ENCODE results near the gene USH2A.
A peak's percentile ranks its signal among the peaks of the same experiment; 100 is the strongest.

USH2A gene

GRCh38 chr1:215932558-215932957, 490.7 kb downstream of the USH2A start:
- no peak for TF ChIP-seq RAD21 (IDR thresholded peaks at IDR 0.05; ENCODE audit: low read depth)
- no peak for TF ChIP-seq EP300 (IDR thresholded peaks at IDR 0.05; ENCODE audit: borderline replicate concordance)
- TF ChIP-seq NFIC (IDR thresholded peaks at IDR 0.05): no peak
- no peak for TF ChIP-seq TEAD4 (IDR thresholded peaks at IDR 0.05)
- TF ChIP-seq CEBPB (IDR thresholded peaks at IDR 0.05): no peak
- TF ChIP-seq USF1 (IDR thresholded peaks at IDR 0.05): no peak
- no peak for TF ChIP-seq MAX (IDR thresholded peaks at IDR 0.05)
- TF ChIP-seq CREB1 (IDR thresholded peaks at IDR 0.05; ENCODE audit: low read depth): no peak
- TF ChIP-seq YY1 (IDR thresholded peaks at IDR 0.05; ENCODE audit: low read depth): no peak
- TF ChIP-seq REST (IDR thresholded peaks at IDR 0.05; ENCODE audit: low read depth): no peak
- no peak for TF ChIP-seq TCF12 (IDR thresholded peaks at IDR 0.05; ENCODE audit: low read depth)
- no peak for TF ChIP-seq EGR1 (IDR thresholded peaks at IDR 0.05)

GRCh38 chr1:215926670-215927069, 496.6 kb downstream of the USH2A start:
- TF ChIP-seq YY1 (IDR thresholded peaks at IDR 0.05; ENCODE audit: low read depth): no peak
- TF ChIP-seq MAX (IDR thresholded peaks at IDR 0.05): no peak

GRCh38 chr1:215923129-215923824, 500.0 kb downstream of the USH2A start:
- TF ChIP-seq NFIC (IDR thresholded peaks at IDR 0.05): no peak
- no peak for TF ChIP-seq YY1 (IDR thresholded peaks at IDR 0.05; ENCODE audit: low read depth)
- TF ChIP-seq CREB1 (IDR thresholded peaks at IDR 0.05; ENCODE audit: low read depth): no peak
- TF ChIP-seq ZBTB7A (IDR thresholded peaks at IDR 0.05; ENCODE audit: low read depth): no peak
- no peak for TF ChIP-seq REST (IDR thresholded peaks at IDR 0.05; ENCODE audit: low read depth)
- TF ChIP-seq CEBPB (IDR thresholded peaks at IDR 0.05): no peak
- no peak for TF ChIP-seq TAF1 (IDR thresholded peaks at IDR 0.05; ENCODE audit: low read depth)
- no peak for TF ChIP-seq MAX (IDR thresholded peaks at IDR 0.05)
- TF ChIP-seq TCF12 (IDR thresholded peaks at IDR 0.05; ENCODE audit: low read depth): no peak
- no peak for TF ChIP-seq TEAD4 (IDR thresholded peaks at IDR 0.05)
- no peak for TF ChIP-seq FOXM1 (IDR thresholded peaks at IDR 0.05; ENCODE audit: borderline replicate concordance, low read depth)
- no peak for TF ChIP-seq EGR1 (IDR thresholded peaks at IDR 0.05)
- no peak for TF ChIP-seq EP300 (IDR thresholded peaks at IDR 0.05; ENCODE audit: borderline replicate concordance)
- no peak for TF ChIP-seq RAD21 (IDR thresholded peaks at IDR 0.05; ENCODE audit: low read depth)
- no peak for TF ChIP-seq USF1 (IDR thresholded peaks at IDR 0.05)

- no peak for TF ChIP-seq FOXM1 (IDR thresholded peaks at IDR 0.05; ENCODE audit: borderline replicate concordance, low read depth)
- peak; percentile 56; the same call in 1 of the 2 replicates for TF ChIP-seq TEAD4 (IDR thresholded peaks at IDR 0.05)
- TF ChIP-seq REST (IDR thresholded peaks at IDR 0.05; ENCODE audit: low read depth): no peak
- peak; percentile 74 for TF ChIP-seq NFIC (IDR thresholded peaks at IDR 0.05)
- no peak for TF ChIP-seq RAD21 (IDR thresholded peaks at IDR 0.05; ENCODE audit: low read depth)
Observed at GRCh38 chr1:215911406-215911968, 511.8 kb downstream of the USH2A start.
